Stimulated activated CD4-positive, alpha-beta T cell treated with anti-CD3 and anti-CD28 coated beads, Interleukin-2, amount 100 ng/mL, for 48 hours (primary cell): ENCODE measurements around the gene CHCHD3.

ENCODE experiments used
- DNase-seq, 2 donors: peaks; one replicate each; pipeline ENCODE4 v3.0.0-alpha.2; 2020

CHCHD3 gene

DNA sequence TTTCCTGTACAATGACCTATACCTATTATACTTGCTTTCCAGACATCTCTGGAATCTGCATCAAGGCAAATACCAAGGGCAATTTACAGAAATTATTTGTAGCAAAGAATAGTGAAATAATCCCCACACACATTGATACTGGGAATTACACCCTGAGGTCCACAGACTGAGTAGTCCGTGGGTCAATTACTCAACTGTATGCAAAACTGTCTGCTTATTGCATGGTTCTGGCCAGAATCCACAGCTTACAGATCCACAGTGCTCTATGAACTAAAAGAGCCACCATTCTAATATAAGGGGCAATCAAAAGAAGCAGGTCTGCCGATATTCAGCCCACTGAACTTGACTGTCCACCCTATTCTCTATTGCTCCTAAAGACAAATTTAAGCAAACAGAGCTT, 5.7 kb downstream of the CHCHD3 start:
- no peak for DNase-seq

- DNase-seq: no peak
Observed at GRCh38 chr7:133071506-133071905, 10.4 kb downstream of the CHCHD3 start.

DNA sequence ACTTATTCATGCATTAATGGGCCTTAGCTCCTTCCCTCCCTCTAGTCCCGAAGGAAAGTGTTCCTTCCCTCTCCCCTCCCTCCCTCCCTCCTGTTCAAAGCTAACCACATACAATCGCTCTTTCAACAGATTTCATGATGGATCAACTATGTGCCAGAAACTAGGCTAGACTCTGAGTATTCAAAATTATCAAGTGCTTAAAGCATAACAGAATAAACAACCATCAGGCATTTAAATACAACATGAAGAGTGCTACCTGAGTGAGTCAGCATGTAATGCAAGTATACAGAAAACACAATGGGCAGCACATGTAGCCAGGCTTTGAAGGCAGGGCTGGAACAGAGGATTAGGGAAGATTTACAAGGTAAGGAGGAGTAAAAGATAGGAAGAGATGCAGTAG, 11.3 kb downstream of the CHCHD3 start:
- no peak for DNase-seq

DNA sequence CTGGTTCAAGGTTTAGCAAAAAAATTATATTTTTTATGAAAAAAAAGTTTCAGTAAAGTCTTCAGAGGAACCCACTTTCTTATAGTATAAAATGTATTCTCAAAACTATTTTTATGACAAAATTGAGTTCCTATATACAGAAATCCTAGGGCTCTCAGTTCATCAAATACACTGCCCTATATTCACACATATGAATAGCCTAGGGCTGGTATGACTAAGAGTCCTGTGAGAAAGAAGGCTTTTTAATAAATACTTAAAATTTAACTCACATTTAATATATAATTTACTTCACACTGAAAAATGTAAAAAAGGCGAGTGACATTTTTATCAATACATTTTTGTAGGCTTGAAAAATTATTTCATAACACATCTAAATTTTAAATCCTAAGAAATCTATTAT, 16.6 kb downstream of the CHCHD3 start:
- no peak for DNase-seq

DNA sequence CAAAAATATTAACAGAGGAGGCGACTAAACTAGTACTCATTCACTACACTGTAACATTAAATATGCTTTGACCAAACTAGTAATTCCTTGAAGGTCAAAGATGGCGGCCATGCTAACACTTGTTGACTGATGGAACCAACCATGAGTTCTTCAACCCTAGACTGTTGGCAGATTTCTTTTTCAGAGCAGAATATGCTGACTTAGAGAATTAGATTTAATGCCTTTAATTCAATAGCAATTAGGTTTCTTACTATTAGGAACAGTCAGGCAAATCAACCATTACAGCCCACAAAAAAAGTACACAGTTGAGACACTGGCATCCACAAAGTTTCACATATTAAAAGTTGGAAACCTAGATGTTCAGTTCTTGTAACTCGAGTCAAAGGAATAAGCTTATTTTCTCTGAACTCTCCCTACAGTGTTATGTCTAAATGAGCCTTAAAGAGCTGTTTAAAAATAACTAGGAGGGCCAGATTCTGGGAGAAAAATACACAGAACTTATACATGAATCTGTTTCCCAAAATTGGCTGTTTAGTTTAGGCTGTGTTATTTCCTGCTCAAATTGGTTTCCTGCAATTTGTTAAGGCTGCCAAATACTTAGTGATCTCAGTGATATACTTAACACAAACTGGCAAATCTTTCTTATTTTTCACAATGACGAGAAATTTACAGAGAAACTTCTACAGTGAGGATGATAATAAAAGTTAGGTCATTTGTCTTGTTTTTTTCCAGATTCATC, 17.6 kb downstream of the CHCHD3 start:
- DNase-seq: no peak

DNA sequence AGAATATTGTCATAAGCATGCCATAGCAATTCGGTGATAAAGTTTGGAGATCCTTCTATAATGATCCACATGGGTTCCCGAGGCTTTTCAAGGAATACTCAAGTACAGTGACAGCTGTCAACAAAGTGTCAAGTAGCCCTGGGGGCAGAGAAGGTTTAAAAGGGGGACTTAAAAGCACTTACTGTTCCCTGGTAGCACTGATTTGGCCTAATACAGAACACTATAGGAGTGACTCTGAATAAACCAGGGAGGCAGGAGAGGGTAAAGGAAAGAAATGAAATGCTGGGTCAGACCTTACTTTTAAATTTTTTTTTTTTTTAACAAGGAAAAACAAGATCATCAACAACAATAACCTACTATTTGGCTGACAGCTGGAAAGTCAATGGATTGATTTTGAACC, 20.1 kb downstream of the CHCHD3 start:
- DNase-seq: no peak

DNA sequence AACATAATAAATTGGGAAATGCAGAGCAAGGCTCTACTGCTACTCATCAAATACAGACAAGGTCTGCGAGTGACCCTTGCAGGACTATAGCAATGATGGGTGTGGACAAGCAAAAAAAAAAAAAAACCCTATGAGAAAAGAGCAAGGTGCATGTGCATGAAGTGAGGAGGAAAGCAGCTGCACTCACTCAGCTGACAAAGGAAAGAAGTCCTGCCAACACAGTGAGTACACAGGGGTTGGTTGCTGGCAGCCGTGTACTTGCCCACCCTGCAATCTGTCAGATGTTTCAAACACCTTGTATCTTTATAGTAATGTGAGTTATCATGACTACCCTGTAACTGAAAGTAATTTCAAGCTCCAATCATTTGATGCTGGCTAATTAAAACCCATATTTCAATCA, 20.5 kb downstream of the CHCHD3 start:
- no peak for DNase-seq

GRCh38 chr7:133060004-133060403, 21.9 kb downstream of the CHCHD3 start:
- no peak for DNase-seq

DNA sequence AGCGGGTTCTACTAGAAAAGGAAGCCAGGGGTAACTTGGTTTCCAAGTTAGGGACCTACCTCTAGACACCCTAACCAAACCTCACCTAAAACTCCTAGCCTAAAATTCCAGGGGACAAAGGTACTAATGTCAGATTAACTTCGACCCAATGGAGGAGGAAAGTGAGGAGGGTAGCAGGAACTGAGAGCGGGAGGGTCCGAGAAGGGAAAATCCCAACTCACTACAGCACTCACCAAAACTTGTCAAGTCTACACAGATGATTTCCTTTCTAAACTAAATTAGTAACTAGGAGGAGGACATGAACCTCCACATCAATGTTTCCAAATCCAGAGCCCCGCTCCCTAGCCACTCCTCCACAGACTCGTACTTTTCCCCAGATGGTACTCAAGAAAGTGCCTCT, 22.6 kb downstream of the CHCHD3 start:
- no peak for DNase-seq

- DNase-seq: no peak
Observed at GRCh38 chr7:133056370-133057238, 25.3 kb downstream of the CHCHD3 start.

DNA sequence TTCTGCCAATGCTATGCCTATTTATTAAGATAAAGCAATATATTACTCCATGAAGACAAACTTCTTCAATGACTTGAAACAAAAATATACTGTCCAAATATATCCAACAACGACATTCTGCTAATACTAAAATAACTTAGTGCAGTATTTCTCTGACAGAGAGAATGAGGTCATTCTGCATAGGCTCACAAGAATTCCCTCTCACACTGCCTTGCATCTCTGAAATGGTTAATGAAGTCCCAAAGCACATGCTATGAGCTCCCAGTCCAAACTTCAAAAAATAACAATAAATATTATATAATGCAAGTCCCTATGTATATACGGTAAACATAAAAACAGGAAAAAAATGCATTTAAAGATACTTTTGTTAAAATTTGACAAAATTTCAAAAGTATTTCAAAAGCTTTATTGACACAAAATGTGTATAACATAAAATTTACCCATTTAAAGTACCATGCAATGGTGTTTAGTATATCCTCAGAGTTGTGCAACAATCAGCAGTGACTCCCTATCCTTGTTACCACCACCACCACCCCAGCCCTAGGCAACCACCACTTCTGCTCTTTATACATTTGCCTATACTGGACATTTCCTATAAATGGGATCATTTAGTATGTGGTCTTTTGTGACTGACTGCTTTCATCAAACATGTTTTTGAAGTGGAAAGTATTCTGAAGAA, 27.6 kb downstream of the CHCHD3 start:
- DNase-seq: no peak

DNA sequence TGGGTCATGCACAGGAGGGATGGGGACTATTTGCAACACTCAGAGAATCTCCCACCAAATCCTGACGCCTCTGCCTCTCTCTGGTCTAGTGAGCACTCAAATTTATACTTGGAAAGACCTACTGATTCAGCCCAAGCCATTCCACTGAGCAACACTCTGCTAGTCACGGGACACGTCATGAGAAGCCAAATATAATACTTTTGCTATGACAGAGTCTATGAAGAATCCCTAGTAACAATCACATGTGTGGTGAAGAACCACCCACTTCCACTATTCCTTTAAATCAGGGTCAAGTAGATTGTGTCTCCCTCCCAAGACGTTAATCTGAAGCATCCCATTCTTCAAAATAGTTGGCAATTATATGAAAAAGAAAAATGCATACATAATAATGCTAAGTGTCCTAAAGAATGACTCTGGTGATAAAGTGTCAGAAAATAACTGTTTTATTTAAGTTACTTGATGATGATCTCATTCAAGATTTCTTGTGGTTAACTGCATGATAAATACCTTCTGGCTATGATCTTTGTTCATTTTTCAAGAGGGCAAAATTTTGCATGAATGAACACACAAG, 28.5 kb downstream of the CHCHD3 start:
- DNase-seq: no peak

- no peak for DNase-seq
Observed at GRCh38 chr7:133052826-133053225, 29.1 kb downstream of the CHCHD3 start.

DNA sequence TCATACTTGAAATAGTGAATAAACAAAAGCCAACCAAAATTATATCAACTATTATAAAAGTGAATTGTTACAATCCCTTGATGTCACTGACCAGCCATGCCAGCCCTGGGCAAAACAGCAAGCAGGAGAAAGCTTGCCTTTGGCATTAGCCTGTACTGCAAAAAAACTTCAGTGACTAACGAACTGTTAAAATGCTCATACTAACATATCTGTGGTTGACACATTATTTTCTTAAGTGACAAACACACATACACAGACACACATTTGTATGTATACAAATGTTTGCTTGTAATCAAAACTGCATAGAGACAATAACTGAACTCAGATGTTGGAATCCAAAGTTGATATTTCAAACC, 29.5 kb downstream of the CHCHD3 start:
- no peak for DNase-seq

- no peak for DNase-seq
Observed at GRCh38 chr7:133051719-133052400, 30.0 kb downstream of the CHCHD3 start.

DNA sequence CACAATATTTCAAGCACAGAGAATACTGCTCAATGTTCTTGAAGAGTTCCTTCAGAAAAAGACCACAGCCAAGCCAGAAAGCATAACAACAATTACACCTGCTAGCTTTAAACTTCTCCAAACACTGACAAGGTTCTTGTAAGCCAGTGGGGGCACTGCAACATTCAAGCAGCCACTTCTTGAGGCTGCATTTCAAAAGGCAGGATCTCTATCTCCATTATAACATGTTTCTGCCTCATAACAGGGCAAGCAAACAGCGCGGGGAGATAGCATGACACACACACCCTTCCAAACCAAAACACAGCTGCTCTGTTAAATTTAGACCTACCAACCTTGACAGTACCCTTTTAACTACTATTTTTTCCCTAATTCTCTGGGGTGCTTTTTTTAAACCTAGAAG, 30.8 kb downstream of the CHCHD3 start:
- no peak for DNase-seq

GRCh38 chr7:133050200-133050995, 31.5 kb downstream of the CHCHD3 start:
- DNase-seq: no peak

- DNase-seq: no peak
Observed at GRCh38 chr7:133048589-133048988, 33.3 kb downstream of the CHCHD3 start.

GRCh38 chr7:133047321-133047720, 34.6 kb downstream of the CHCHD3 start:
- DNase-seq: no peak

GRCh38 chr7:133044722-133045473, 37.0 kb downstream of the CHCHD3 start:
- DNase-seq: no peak

- DNase-seq: no peak
Observed at GRCh38 chr7:133040674-133041073, 41.2 kb downstream of the CHCHD3 start.
